GM23248 (cell line): ENCODE data around the gene CYP27C1. TPM values are rescaled to one million over a fixed set of nuclear protein-coding genes. Genes with fewer than 3 reads are reported as not detected.
"Not testable (repeated sequence)": the region's sequence is repeated elsewhere in the genome, so short reads cannot be mapped to it uniquely, and the experiment has no call there.

ENCODE experiments used
- DNase-seq: peaks from one replicate; pipeline ENCODE4 v3.0.0-alpha.2; 2015
- H2AFZ ChIP-seq: fragments of 200-600 bp; sonication (generic); 2 replicates; pipeline ENCODE4 v1.6.1; 2016; ENCODE audit warnings: antibody characterized with exemption
- H3F3A ChIP-seq: fragments of 200-600 bp; sonication (generic); 2 replicates; pipeline ENCODE4 v1.6.1; 2016; ENCODE audit warnings: mild to moderate bottlenecking, antibody characterized with exemption, mixed run types; ENCODE audit not compliant: insufficient read depth
- H3K27ac ChIP-seq: fragments of 200-600 bp; sonication (generic); 2 replicates; pipeline ENCODE4 v1.5.1; 2016; ENCODE audit warnings: mild to moderate bottlenecking
- H3K27me3 ChIP-seq: fragments of 200-600 bp; sonication (generic); replicated peaks from 2 replicates; pipeline ENCODE4 v1.6.1; 2016; ENCODE audit warnings: mild to moderate bottlenecking; ENCODE audit not compliant: insufficient read depth
- H3K36me3 ChIP-seq: fragments of 200-600 bp; sonication (generic); 2 replicates; pipeline ENCODE4 v1.6.1; 2016; ENCODE audit warnings: low read depth, mild to moderate bottlenecking
- H3K4me1 ChIP-seq: fragments of 200-600 bp; sonication (generic); 2 replicates; pipeline ENCODE4 v1.6.1; 2016; ENCODE audit warnings: mild to moderate bottlenecking; ENCODE audit not compliant: insufficient read depth
- H3K4me2 ChIP-seq: fragments of 200-600 bp; sonication (generic); one replicate; pipeline ENCODE4 v1.6.1; 2016; ENCODE audit warnings: mild to moderate bottlenecking; ENCODE audit not compliant: unreplicated experiment
- H3K4me3 ChIP-seq: fragments of 200-600 bp; sonication (generic); 2 replicates; pipeline ENCODE4 v1.5.1; 2016; ENCODE audit warnings: mild to moderate bottlenecking
- H3K79me2 ChIP-seq: fragments of 200-600 bp; sonication (generic); 2 replicates; pipeline ENCODE4 v1.6.1; 2016; ENCODE audit warnings: mild to moderate bottlenecking; ENCODE audit not compliant: insufficient read depth
- H3K9ac ChIP-seq: fragments of 200-600 bp; sonication (generic); 2 replicates; pipeline ENCODE4 v1.6.1; 2016; ENCODE audit warnings: mild to moderate bottlenecking
- H3K9me2 ChIP-seq: fragments of 200-600 bp; sonication (generic); 2 replicates; pipeline ENCODE4 v1.6.1; 2016; ENCODE audit warnings: mixed run types, mild to moderate bottlenecking, moderate library complexity; ENCODE audit not compliant: insufficient read depth
- H3K9me3 ChIP-seq: fragments of 200-600 bp; sonication (generic); one replicate; pipeline ENCODE4 v1.6.1; 2017; ENCODE audit warnings: low read depth
- H4K20me1 ChIP-seq: fragments of 200-600 bp; sonication (generic); 2 replicates; pipeline ENCODE4 v1.6.0; 2016; ENCODE audit not compliant: insufficient read depth
- EZH2 ChIP-seq: fragments of 200-600 bp; sonication (generic); IDR thresholded peaks from 2 replicates; pipeline ENCODE4 v1.6.1; 2018; ENCODE audit warnings: antibody characterized with exemption, mild to moderate bottlenecking; ENCODE audit not compliant: insufficient read depth, poor library complexity, severe bottlenecking
- EZH2phosphoT487 ChIP-seq: fragments of 200-600 bp; sonication (generic); IDR thresholded peaks from 2 replicates; pipeline ENCODE4 v1.6.1; 2018; ENCODE audit warnings: antibody characterized with exemption, moderate library complexity, mild to moderate bottlenecking, low read depth; ENCODE audit not compliant: insufficient read depth
- WGBS, 2 experiments: methylation state at CpG; one replicate each; pipeline ENCODE4 v1.1.6; 2015 to 2017; ENCODE audit warnings: low lambda C conversion rate in 2 of 2, low coverage in 1 of 2; ENCODE audit errors: missing lambda C conversion rate in 2 of 2; 5-methylcytosine and 5-hydroxymethylcytosine counted together
- in situ Hi-C: fragments of 300-500 bp; cut with MboI; formaldehyde crosslinking; loops from 2 replicates; pipeline ENCODE4 v1.15.0; 2020
- polyA plus RNA-seq: library from polyadenylated mRNA; unstranded; fragments of >200 nt; fragmentation: Nextera tagmentation; extraction: Ambion mirVana; gene quantifications from 2 replicates; pipeline ENCODE4 v1.2.1, GENCODE V29; 2016
- total RNA-seq: library from RNA; depleted of rRNA; stranded (reverse); fragments of >200 nt; shearing (Covaris generic); gene quantifications from 2 replicates; pipeline ENCODE4 v1.2.3, GENCODE V29; 2014

Gene CYP27C1
- total and polyA plus RNA-seq, 2 experiments from 2014 or later, result 0.65 to 0.73 TPM

- Histone ChIP-seq H3K27me3 (no peaks in the 10 kb centered on the region), H3F3A (no peaks in the 10 kb centered on the region), H3K9me3 (no peaks in the 10 kb centered on the region), H2AFZ (no peak overlapping the region), H4K20me1 (no peaks in the 10 kb centered on the region), H3K4me1 (peaks cover 14% of the 10 kb centered on the region), H3K4me2 (no peak overlapping the region), H3K4me3 (no peak overlapping the region), H3K9ac (no peak overlapping the region), H3K36me3 (peaks cover 28% of the 10 kb centered on the region; the same call in 1 of the 2 replicates), H3K27ac (no peak overlapping the region), H3K9me2 (no peaks in the 10 kb centered on the region), H3K79me2 (no peaks in the 10 kb centered on the region)
- in situ Hi-C loops, result no loop called here
- 79 to 92% methylated on average over 3 of the region's 3 CpGs for WGBS, 2 experiments
- TF ChIP-seq EZH2phosphoT487 (no peak), EZH2 (no peak)
- no peak for DNase-seq
These were observed 36.3 kb upstream of the CYP27C1 start for GRCh38 chr2:127256381-127256780.

DNA sequence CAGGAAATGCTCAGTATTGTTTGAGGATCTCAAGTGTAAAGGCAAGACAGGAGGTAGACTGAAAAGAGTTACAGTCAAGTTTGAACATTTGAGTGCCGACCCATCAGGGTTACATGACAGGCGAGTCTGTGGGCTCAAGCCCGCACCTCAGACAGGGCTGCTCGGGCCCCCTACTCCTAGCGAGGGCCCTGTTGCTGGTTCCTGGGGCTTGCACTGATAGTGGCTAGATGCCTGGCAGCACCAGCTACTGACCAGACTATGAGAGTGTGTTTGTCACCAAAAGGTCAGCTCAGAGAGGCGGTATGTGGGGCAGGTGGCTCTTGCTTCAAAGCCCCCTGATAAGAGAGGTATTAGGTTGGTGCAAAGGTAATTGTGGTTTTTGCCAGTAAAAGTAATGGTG is 35.6 kb upstream of the CYP27C1 start:
- no peaks in the 10 kb centered on the region for H3K27me3 ChIP-seq
- H3K9me2 ChIP-seq, result no peaks in the 10 kb centered on the region
- WGBS, 2 experiments, result 88 to 91% methylated on average over 6 of the region's 6 CpGs
- DNase-seq, result no peak
- TF ChIP-seq EZH2phosphoT487 (no peak), EZH2 (no peak)
- no peaks in the 10 kb centered on the region for H3K79me2 ChIP-seq
- peaks cover 23% of the 10 kb centered on the region; the same call in 1 of the 2 replicates for H3K36me3 ChIP-seq
- no peaks in the 10 kb centered on the region for H3K9me3 ChIP-seq
- H3K4me3 ChIP-seq, result no peak overlapping the region
- H2AFZ ChIP-seq, result no peak overlapping the region
- H3K4me2 ChIP-seq, result no peak overlapping the region
- no peak overlapping the region for H3K27ac ChIP-seq
- peaks cover 14% of the 10 kb centered on the region for H3K4me1 ChIP-seq
- no peaks in the 10 kb centered on the region for H4K20me1 ChIP-seq
- H3K9ac ChIP-seq, result no peak overlapping the region
- in situ Hi-C loops, result no loop called here
- H3F3A ChIP-seq, result no peaks in the 10 kb centered on the region

DNA sequence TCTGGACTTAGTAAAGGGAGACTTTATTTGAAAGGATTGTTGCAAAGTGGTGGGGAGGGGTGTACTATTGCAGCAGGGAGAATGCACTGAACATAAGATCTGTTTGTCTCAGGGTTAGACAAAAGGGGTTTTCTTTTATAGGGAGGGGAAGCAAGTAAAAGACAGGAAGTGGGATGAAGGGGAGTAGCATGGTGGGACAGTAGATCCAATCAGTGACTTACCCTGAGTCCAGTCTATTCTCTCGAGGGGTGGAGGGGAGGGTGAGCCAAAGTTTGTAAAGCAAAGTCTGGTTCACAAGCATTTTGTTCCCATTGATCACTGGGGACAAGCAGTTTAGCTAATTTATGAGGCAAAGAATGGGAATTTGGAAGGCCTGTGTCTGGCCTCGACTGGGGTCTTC is 35.0 kb upstream of the CYP27C1 start:
- no peaks in the 10 kb centered on the region for H3K9me3 ChIP-seq
- no peak overlapping the region for H2AFZ ChIP-seq
- no peaks in the 10 kb centered on the region for H3K27me3 ChIP-seq
- H3K27ac ChIP-seq, result no peak overlapping the region
- in situ Hi-C loops, result no loop called here
- H3K36me3 ChIP-seq, result peaks cover 17% of the 10 kb centered on the region; the same call in 1 of the 2 replicates
- H3F3A ChIP-seq, result no peaks in the 10 kb centered on the region
- H3K4me2 ChIP-seq, result no peak overlapping the region
- WGBS, 2 experiments, result 89 to 94% methylated on average over 2 of the region's 2 CpGs
- peaks cover 14% of the 10 kb centered on the region for H3K4me1 ChIP-seq
- H3K9me2 ChIP-seq, result no peaks in the 10 kb centered on the region
- H3K4me3 ChIP-seq, result no peak overlapping the region
- no peaks in the 10 kb centered on the region for H3K79me2 ChIP-seq
- H3K9ac ChIP-seq, result no peak overlapping the region
- no peaks in the 10 kb centered on the region for H4K20me1 ChIP-seq
- DNase-seq, result no peak
- no peak for TF ChIP-seq EZH2phosphoT487
- TF ChIP-seq EZH2, result no peak

- Histone ChIP-seq H3K79me2 (no peaks in the 10 kb centered on the region), H3K27ac (no peak overlapping the region), H4K20me1 (no peaks in the 10 kb centered on the region), H3K9me3 (no peaks in the 10 kb centered on the region), H3K9me2 (no peaks in the 10 kb centered on the region), H3K4me1 (peaks cover 14% of the 10 kb centered on the region), H3K4me3 (no peak overlapping the region), H3K4me2 (no peak overlapping the region), H3K27me3 (no peaks in the 10 kb centered on the region), H3K36me3 (peaks cover 12% of the 10 kb centered on the region; the same call in 1 of the 2 replicates), H3K9ac (no peak overlapping the region), H3F3A (no peaks in the 10 kb centered on the region), H2AFZ (no peak overlapping the region)
- in situ Hi-C loops, result no loop called here
- TF ChIP-seq EZH2phosphoT487 (no peak), EZH2 (no peak)
- 44 to 45% methylated on average over 7 of the region's 7 CpGs for WGBS, 2 experiments
- DNase-seq, result peak; percentile 30
These were observed 34.4 kb upstream of the CYP27C1 start for GRCh38 chr2:127254386-127254981.

GRCh38 chr2:127241184-127241583 is 21.1 kb upstream of the CYP27C1 start:
- H3K36me3 ChIP-seq, H3K27me3 ChIP-seq, H3K9me3 ChIP-seq, H3K4me3 ChIP-seq, H2AFZ ChIP-seq, H3K4me2 ChIP-seq, H3F3A ChIP-seq, in situ Hi-C loops, H3K4me1 ChIP-seq, DNase-seq, H3K9ac ChIP-seq, H3K9me2 ChIP-seq, H3K79me2 ChIP-seq, H4K20me1 ChIP-seq, H3K27ac ChIP-seq: not testable (repeated sequence)
- WGBS, 2 experiments, result 65 to 75% methylated on average over 2 of the region's 2 CpGs
